Measurements from ENCODE around the gene NME4. TPM values are rescaled to one million over a fixed set of nuclear protein-coding genes. Genes with fewer than 3 reads are reported as not detected.

NME4 gene
- total and polyA plus RNA-seq, 9 donors: 48.8 to 133 (median 93.4) TPM

GRCh38 chr16:350203-350602 is 46.8 kb upstream of the NME4 start:
- Histone ChIP-seq H3K4me1 (ENCODE audit: insufficient read depth) (no peaks in the 10 kb centered on the region), H3K27me3 (no peaks in the 10 kb centered on the region), H3K27ac (no peak overlapping the region), H3K36me3 (no peaks in the 10 kb centered on the region), H3K9me3 (no peaks in the 10 kb centered on the region), H3K4me3 (no peak overlapping the region)
- TF ChIP-seq, protein P1, sequence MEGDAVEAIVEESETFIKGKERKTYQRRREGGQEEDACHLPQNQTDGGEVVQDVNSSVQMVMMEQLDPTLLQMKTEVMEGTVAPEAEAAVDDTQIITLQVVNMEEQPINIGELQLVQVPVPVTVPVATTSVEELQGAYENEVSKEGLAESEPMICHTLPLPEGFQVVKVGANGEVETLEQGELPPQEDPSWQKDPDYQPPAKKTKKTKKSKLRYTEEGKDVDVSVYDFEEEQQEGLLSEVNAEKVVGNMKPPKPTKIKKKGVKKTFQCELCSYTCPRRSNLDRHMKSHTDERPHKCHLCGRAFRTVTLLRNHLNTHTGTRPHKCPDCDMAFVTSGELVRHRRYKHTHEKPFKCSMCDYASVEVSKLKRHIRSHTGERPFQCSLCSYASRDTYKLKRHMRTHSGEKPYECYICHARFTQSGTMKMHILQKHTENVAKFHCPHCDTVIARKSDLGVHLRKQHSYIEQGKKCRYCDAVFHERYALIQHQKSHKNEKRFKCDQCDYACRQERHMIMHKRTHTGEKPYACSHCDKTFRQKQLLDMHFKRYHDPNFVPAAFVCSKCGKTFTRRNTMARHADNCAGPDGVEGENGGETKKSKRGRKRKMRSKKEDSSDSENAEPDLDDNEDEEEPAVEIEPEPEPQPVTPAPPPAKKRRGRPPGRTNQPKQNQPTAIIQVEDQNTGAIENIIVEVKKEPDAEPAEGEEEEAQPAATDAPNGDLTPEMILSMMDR (IDR thresholded peaks at IDR 0.05): no peak
- TF ChIP-seq EP300 (IDR thresholded peaks at IDR 0.05): no peak
- TF ChIP-seq POLR2A (IDR thresholded peaks at IDR 0.05): no peak
- no peak for DNase-seq
- 78 to 83% (median 82%) methylated on average over 8 of the region's 8 CpGs for WGBS, 3 donors
- intact Hi-C loops (cut with DNase I): loop anchor here in 1 of 4 donors (10.0 kb wide), 1 partner anchor 115 kb away; the partner anchor contains the start of gene FAM234A

GRCh38 chr16:351804-352520 is 45.0 kb upstream of the NME4 start:
- Histone ChIP-seq H3K4me3 (peak overlapping the region; percentile 64), H3K27me3 (no peaks in the 10 kb centered on the region), H3K4me1 (ENCODE audit: insufficient read depth) (no peaks in the 10 kb centered on the region), H3K9me3 (no peaks in the 10 kb centered on the region), H3K36me3 (no peaks in the 10 kb centered on the region), H3K27ac (peak overlapping the region; percentile 38 to 59)
- TF ChIP-seq POLR2A (IDR thresholded peaks at IDR 0.05) (no peak), EP300 (IDR thresholded peaks at IDR 0.05) (no peak)
- TF ChIP-seq, protein P1 (IDR thresholded peaks at IDR 0.05): no peak
- WGBS, 3 donors: 0 to 1% (median 1%) methylated on average over 41 to 95 of the region's 95 CpGs
- intact Hi-C loops (cut with DNase I): loop anchor here in 1 of 4 donors (10.0 kb wide), 1 partner anchor 117 kb away; the partner anchor contains the start of gene FAM234A
- peak in 4 of 5 donors; percentile 49 to 72 (median 68) for DNase-seq

DNA sequence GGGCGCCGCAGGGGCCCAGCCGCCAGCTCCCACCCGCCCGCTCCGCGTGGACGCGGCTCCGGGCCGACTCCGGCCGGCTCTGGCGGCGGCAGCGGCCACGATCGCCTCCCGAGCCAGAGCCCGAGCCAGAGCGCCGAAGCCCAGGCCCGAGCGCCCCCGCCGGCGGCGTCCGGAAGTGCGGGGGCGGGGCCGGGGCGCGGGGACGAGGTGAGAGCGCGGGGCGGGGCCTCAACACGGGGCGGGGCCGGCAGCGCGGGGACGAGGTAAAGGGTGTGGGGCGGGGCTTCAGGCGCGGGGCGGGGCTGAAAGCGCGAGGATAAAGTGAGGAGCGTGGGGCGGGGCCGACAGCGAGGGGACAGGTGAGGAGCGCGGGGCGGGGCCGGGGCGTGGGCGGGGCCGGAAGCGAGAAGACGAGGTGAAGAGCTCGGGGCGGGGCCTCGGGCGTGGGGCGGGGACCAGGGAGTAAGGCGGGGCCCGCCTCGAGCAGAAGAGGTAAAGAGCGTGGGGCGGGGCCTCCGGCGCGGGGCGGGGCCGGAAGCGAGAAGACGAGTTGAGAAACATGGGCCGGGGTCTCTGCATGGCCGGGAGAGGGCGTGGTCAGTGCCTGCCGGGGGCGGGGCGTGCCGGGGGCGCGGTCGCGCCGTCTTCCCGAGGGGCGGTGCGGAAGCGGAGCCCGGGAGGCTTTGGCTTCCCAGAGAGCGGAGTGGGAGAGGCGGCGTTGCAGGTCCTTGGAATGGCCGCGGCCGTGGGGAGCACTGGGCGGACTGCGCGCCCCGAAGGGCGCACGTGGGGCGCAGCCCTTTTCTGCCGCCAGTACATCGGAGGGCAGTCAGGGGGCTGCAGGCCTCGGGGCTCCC is 44.2 kb upstream of the NME4 start, which contains the start of gene AXIN1:
Gene AXIN1, minus strand, starts transcription at position 177 of the 857 bp plus-strand sequence. CDS start 5,698 bp downstream, outside the sequence.
- TF ChIP-seq EP300 (IDR thresholded peaks at IDR 0.05): no peak
- TF ChIP-seq POLR2A (IDR thresholded peaks at IDR 0.05): peak; percentile 43
- TF ChIP-seq, protein P1 (IDR thresholded peaks at IDR 0.05): peak in 2 of 3 donors; percentile 32 to 69
- Histone ChIP-seq H3K4me1 (ENCODE audit: insufficient read depth) (no peaks in the 10 kb centered on the region), H3K27ac (peak within 1 kb of the TSS; percentile 59 to 73), H3K4me3 (peak within 1 kb of the TSS; percentile 64), H3K9me3 (no peaks in the 10 kb centered on the region), H3K27me3 (no peaks in the 10 kb centered on the region), H3K36me3 (no peaks in the 10 kb centered on the region)
- intact Hi-C loops (cut with DNase I): loop anchor here in 1 of 4 donors (10.0 kb wide), 1 partner anchor 118 kb away; the partner anchor contains the start of gene FAM234A
- peak; percentile 100 for DNase-seq
- WGBS, 3 donors: 1 to 2% (median 2%) methylated on average over 60 to 113 of the region's 113 CpGs
